Right lung (tissue), 5 donors: Measurements from ENCODE around the gene SHISA6. TPM values are rescaled to one million over a fixed set of nuclear protein-coding genes. Genes with fewer than 3 reads are reported as not detected.

Source experiments
- DNase-seq, 2 donors: peaks; one replicate each; pipeline ENCODE4 v3.0.0-alpha.2; 2013
- polyA plus RNA-seq, 5 donors: library from polyadenylated mRNA; unstranded; fragments of 120-200 nt; gene quantifications; one replicate each; pipeline versions ENCODE4 v1.2.1 to v1.2.3, GENCODE V29; 2013; ENCODE audit warnings: inconsistent platforms in 1 of 5, low replicate concordance in 1 of 5; ENCODE audit not compliant: insufficient read length in 5 of 5, insufficient read depth in 1 of 5

SHISA6 gene
- polyA plus RNA-seq, 5 donors = 0.07 to 0.56 (median 0.14) TPM

DNA sequence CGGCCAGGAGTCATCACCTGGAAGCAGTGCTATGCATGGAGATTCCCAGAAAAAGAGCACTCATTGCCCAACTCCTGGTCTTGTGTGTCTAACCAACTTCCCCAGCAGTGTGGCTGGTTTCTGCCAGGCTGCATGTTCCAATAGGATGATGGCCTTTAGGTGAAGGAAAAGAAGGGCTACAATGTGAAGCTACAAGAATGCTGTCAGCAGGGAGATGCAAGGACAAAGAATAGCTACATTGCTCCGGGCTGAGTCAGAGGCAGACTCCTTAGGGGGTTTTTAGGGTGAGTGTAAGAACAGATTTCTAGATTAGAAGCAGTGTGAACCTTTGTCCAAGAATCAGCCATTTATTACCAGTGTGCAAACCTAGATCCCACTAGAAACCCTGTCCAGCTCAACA is 294.2 kb downstream of the SHISA6 start:
- no peak for DNase-seq

DNA sequence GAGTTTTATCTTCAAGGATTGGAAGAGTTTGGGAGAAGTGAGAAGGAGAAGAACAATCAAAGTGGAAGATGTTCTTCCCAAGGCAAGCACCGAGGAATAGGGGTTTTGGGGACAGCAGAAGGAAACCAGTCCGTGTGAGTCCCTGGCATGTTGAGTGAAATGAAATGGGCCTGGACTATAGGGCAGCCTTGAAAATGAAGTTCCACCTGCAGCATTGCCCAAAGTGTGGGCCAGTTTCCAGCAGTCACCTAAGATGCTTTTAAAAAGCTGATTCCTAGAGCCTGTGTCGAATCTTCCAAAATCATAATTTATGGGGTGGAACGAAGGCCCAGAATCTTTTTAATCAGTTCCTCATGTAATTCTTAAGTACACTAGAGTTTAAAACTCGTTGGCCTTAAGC is 297.4 kb downstream of the SHISA6 start:
- no peak for DNase-seq

DNA sequence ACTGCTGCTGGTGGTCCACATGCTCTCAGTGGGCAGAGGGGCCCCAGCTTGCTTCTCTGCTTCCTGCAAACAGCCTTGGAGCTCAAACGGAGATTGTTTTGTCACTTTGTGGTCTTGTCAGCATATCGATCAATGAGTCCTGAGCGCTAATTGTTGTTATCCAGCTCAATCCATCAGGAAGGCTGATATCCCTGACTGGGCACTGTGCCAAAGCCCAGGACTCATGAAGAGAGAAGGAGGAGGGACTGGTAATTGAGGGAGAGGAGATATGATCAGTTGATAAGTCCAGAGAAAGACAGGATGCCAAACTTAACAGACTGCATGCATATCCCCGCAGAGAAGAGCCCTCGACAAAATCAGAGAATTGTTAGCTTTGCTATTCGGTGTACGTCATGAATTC is 298.6 kb downstream of the SHISA6 start:
- no peak for DNase-seq

DNA sequence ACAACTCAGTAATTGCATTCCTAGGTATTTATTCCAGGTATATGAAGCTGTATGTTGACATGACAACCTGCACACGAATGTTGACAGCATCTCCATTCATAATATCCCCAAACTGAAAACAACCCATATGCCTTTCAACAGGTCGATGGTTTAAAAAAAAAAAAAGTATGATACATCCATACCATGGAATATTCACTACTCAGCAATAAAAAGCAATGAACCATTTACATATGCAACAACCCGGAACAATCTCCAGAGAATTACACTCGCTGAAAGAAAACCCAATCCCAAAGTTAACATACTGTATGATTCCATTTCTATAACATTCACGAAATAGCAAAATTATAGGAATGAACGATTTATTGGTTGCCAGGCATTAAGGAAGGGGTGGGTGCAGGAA is 304.0 kb downstream of the SHISA6 start:
- no peak for DNase-seq

DNA sequence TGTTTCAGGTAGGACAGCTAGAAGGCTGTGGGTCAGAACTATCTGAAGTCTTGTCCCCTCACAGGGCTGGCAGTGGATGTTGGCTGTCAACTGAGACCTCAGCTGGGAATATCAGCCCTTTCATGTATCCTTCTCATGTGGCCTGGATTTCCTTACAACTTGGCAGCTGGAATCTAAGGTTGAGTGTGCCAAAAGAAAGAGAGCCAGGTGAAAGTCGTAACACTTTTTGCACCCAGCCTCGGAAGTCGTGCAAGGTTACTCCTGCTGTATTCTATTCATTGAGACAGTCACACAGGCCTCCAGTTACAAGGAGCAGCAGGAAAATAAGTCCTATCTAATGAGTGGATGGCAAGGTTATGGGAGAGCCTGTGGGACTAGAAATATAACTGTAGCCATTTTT is 304.7 kb downstream of the SHISA6 start:
- no peak for DNase-seq

DNA sequence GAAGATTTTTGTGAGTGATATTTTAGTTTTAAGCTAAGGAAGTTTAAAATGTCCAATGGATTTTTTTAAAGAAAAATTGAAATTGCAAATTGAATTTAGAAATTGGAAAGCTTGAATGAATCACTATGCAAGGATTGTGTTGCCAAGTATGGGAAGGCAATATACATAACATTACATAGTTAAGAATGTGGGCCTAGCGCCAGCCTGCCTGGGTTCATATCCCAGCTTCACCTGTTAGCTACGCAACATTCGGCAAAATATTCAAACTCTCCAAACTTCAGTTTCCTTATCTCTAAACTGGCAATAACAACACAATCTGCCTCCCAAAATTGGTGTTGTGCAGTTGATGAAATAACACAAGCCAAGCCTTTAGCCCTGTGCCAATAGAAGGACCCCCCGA is 306.8 kb downstream of the SHISA6 start:
- no peak for DNase-seq

DNA sequence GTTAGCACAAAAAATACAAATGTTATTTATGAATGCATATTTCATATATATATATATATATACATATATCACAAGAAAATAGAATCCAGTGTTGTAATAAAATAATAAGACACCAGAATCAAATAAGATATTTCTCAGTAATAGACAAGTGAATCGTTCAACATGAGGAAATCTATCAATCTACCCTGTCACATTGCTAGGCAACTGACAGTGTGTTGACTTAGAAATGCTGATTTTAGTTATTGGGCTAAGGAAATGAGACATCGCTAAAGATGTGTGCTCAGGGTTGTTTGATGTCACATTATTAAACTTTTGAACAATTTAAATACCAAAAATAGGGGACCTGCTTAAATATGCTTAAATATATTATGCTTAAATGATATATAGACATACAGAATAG is 307.4 kb downstream of the SHISA6 start:
- DNase-seq = no peak

DNA sequence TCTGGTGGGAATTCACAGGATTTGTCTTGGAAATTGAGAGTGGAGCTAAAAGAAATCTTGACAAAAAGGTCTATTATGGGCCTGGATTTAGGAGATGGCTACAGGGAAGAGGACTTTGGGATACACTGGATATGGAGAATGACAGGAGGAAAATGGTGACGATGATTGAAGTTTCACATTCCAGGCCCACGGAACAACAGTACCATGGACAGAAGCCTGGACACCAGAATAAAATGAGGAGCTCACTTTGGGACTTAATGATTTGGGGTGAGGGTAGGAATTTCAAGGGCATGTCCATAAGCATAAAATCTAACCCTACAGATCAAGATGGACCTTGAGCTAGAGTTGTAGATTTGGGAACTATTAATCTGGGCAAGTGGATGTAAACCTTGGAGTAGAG is 309.4 kb downstream of the SHISA6 start:
- no peak for DNase-seq

DNA sequence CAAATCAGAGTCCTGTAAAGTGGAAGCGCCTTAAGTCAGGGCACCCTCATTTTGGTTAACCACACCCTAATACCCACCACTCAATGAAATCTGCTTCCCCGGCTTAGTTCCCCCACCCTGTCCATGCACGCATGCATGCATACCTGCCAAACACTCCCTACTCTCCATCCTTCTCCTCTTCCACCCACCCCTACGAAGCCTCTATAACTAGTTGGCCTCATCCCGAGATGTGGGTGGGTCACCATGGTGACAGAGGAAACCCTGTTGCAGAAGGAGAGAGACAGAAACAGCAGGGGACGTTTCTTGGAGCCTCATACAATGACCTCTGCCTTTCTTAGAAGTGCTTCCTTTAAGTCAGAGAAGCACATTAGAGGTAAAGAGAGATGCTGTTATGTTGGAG is 310.4 kb downstream of the SHISA6 start:
- no peak for DNase-seq

DNA sequence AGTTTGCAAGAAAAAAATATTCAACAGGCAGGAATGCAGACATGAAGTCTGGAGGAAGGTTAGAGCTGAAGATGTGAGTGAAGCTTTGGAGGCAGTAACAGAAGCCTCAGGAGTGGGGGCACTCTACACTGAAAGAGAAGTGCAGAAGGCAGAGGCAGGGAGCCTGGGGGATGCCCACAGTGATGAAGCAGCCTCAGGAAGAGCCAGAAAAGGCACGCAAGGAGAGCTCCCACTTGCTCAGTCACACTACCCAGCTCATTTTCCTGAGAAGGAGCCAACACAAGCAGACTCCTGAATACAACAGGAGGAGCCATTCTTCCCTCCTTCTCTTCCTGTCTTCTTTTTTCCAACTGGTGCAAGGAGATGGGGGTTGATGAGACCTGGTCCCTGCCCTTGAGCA is 312.1 kb downstream of the SHISA6 start:
- DNase-seq = no peak

DNA sequence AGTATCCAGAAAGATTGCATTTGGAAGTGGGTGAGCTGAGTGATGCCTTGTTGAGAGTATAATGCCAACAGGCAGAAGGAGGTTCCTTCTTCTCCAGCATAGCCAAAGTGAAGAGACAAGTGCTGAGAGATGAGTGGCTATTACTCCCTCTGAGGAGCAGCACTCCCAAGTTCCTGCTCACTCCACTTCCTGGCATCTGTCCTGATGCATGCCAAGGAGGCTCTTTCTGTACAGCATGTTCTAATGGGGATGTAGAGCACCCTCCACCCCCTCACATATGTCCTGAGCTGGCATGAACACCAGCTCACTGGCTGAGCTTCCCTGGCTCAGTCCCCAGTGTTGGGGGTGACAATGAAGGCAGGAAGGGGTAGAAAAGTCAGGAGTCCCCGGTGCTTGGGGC is 313.0 kb downstream of the SHISA6 start:
- no peak for DNase-seq

DNA sequence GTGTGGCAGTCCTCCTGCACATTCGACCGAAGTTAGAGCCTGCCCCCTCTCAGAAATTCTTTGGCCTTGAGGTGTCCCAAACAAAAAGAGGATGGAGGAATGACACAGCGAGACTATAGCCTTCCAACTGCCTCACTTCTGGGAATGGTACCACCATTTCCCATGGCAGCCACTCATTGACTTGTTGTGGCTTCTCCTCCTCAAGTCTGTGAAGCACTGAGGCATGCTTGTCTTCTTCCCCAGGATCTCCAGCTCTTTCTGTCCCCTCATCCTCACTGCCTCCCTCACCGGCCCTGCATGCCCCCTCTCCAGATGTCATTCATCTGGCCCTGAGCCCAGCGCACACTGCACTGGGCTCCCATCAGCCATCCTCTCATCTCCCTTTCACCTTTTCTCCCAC is 313.5 kb downstream of the SHISA6 start:
- no peak for DNase-seq

DNA sequence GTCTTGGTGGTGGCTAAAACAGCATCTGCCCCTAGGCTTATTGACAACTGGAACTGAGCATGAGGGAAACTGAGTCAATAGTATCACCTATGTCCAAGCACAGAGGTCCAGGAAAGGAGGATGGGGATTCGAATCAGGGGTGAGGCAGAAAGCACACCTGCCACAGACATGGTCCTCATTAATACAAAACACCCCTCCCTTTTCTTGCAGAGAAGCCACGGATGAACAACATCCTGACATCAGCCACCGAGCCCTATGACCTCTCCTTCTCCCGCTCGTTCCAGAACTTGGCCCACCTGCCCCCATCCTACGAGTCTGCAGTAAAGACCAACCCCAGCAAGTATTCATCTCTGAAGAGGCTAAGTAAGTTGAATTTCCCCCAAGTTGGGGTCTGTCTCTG is 314.5 kb downstream of the SHISA6 start:
- no peak for DNase-seq

DNA sequence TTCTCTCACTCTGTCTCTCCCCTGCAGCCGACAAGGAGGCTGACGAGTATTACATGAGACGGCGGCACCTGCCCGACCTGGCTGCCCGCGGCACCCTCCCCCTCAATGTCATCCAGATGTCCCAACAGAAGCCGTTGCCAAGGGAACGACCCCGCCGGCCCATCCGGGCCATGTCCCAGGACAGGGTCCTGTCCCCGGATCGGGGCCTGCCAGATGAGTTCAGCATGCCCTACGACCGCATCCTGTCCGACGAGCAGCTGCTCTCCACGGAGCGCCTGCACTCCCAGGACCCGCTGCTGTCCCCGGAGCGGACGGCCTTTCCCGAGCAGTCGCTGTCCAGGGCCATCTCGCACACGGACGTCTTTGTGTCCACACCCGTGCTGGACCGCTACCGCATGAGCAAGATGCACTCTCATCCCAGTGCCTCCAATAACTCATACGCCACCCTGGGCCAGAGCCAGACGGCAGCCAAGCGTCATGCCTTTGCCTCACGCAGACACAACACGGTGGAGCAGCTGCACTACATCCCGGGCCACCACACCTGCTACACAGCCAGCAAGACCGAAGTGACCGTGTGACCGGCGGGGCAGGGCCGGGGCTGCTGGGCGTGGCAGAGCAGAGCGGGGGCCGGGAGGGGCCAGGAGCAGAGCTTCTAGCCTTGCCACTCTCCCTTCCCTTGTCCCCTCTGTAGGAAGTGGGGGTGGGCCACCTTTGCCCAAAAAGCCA is 316.9 kb downstream of the SHISA6 start:
- no peak for DNase-seq

DNA sequence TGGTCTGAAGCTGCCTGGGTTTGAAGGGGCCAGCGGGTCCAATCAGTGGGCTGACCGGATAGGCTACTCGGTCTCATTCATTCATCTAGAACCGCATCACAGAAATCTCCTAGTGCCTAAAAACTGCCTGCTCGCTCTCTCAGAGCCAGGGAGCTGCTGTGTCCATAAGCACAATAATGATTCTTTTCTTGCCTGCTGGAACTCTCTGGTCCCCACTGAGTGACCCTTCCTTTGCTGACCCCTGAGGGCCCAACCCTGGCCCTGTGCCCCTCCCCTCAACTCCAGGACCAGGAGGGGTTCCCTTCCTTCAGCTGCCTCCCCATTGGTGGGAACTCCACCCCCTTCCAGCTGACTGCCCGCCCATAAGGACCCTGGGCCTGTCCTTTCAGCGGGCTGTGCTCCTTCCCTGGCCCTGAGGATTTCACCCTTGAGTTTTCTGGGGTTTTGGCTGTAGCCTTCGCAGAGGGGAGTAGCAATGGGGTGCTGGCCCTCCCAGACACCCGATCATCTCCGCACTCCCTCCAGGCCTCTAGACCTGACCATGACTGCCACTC is 317.7 kb downstream of the SHISA6 start:
- no peak for DNase-seq

DNA sequence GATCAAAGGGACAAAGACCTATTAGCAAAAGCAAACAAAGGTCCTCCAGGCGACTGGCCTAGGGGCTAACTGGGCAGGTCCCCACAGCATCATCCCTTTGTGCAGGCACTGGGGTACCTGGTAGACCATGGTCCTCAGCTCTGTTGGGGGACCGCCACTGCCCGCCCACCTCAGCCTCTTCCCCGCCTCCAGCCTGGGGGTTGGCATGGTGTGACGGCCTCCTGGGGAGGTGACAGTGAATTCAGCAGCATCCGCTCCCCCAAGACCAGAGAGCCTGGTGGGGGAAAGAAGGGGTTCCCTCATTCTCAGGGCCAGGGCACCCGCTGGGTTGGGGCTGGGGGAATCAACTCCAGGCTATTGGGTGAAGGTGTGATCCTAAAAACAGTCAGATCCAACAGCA is 318.6 kb downstream of the SHISA6 start:
- no peak for DNase-seq

DNA sequence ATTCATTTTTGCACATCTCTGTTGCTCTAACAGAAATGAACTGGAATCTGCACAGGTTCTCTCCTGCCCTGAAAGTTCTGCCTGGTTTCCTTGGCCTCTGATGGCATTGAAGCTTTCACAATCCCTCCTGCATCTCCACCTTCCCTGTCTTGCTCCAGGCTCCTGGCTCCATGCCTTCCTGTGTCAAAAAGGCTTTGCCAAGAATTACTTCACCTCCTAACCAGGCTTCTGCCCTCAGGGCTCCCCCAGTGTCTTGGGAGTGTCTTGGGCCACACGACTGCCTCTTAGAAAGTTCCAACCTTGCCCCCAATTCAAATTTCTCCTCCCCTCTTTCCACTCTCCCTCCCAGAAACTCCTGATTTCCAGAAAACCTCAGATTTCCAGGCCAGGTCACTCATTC is 320.3 kb downstream of the SHISA6 start:
- no peak for DNase-seq

DNA sequence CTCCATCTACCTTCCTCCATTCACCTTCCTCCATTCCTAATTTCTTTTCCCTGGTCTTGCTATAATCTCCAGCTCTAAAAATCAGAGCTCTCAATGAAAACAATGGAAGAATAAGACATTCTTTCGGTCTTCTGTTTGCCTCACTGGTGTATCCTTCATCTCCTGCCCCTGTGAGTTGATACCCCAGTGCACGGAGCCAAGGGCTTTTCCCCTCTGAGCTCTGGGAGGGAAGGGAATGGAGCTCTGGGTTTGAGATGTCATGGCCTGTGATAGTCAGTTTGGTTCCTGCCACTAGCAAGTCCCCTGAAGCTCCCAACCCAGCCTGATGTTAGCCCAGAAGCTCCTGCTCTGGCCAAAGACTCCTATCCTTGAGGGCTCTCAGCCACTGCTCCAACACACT is 320.7 kb downstream of the SHISA6 start:
- DNase-seq = no peak

DNA sequence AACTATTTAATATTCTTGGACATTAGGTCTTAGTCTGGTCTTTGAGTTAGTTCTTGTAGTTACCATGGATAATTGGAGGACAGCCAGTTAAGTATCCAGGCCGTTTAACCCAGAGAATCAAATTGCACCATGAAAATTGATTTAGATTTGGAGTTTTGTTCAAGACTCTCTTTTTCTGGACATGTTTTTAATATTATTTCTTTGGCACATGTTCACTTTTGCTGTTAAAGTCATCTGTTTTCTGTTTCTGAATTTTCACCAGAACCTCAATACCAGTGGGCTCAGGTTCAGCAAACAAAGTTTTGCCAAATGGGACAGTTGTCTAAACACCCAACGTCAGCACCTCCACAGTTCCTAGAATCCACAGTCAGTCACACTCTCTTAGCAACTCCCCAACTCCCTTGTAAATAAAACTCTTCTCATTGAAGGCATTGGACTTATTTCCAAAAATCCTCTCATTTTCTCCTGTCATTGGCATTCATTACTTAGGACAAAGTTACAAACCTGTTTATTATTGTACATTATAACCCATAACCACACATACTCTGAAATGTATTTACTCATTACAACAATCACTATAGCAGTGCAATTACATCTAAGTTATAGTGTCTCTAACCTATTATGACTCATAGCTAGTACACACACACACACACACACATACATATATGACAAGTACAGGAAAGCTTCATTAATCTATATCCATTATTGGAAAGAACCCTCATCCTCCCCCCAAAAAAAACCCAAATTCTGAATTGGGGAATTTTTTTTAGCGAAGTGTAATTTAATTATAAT is 323.8 kb downstream of the SHISA6 start:
- no peak for DNase-seq

DNA sequence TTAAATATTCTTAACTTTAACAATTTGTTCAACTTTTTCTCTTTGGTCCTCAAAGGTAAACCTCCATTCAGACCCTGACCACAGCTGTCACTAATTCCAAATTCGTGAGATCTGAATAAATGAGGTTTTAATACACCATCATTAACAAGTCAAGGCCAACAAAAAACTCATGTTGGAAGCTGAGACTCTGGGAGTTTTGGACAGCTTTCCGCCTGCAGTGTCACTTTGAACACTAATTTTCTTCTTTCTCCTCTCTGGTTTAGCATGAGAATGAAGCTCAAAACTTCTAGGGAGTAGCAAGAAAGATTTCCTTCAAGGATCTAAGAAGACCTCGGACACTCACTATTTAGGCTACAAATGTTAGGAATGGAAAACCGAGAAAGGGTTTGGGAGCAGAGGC is 324.6 kb downstream of the SHISA6 start:
- no peak for DNase-seq

DNA sequence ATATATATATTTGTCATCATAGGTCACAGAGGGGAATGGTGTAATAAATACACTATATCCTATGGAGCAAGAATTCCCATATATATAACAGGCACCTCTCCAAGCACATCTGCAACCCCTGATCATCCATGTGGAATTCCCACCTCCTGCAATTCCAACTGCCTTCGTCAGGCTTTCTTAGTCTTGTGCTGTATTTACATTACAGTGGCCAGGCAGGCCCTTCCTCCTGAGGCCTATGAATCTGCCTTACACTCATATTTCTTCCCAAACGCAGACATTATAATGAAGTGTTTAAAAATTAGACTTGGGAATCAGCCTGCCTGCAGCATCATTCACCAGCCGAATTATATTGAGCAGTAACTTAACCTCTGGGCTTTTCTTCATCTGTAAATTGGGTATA is 338.0 kb downstream of the SHISA6 start:
- no peak for DNase-seq

DNA sequence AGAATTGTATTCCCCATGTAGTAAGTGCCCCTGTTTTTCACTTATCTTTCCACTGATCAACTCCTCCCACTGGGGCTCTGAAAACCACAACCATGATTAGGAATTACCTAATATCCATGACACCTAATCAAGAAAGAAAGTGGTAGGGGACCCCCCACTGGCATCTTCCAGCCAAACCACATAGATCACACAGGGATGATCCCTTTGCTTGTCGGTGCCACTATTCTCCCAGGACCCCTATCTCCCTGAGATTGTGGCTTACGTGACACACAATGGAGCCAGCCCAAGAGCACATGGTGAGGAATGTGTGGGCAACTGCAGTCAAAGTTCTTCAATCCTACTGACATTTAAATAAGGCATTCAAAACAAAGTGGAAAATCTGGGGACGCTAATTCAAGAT is 339.7 kb downstream of the SHISA6 start:
- DNase-seq = no peak

DNA sequence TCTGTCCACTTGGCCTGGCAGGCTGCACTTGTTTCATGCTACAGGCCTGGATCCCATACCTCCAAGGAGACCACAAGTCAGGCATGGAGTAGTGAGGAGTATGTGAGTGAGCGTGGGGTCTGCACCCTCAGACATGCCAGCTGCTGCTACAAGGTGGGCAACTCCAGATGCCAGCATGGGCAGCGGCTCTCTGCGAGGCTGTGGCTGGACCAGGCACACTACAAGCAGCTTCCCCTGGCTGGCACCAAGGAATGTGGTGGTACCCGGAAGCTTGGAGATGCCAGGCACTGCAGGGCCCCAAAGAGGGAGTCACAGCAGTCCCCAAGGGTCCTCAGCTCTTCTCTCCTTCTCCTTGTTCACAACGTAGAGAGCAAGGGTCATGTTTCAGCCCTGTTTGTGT is 341.2 kb downstream of the SHISA6 start:
- no peak for DNase-seq
